HepG2 (cell line): ENCODE measurements around the gene KPNB1. TPM values are rescaled to one million over a fixed set of nuclear protein-coding genes. Genes with fewer than 3 reads are reported as not detected.

Source experiments
- AHDC1 ChIP-seq: sonication (generic); formaldehyde crosslinking; IDR thresholded peaks from 2 replicates; pipeline ENCODE4 v1.5.1; 2020; ENCODE audit warnings: mild to moderate bottlenecking, missing genetic modification reagents, borderline replicate concordance
- ARNT ChIP-seq: fragments of 450-650 bp; IDR thresholded peaks from 2 replicates; pipeline ENCODE4 v1.6.1; 2017
- BATF2 ChIP-seq: sonication (generic); formaldehyde crosslinking; IDR thresholded peaks from 2 replicates; pipeline ENCODE4 v1.8.0; 2022; ENCODE audit warnings: mild to moderate bottlenecking, missing genetic modification reagents, moderate library complexity
- DR1 ChIP-seq: sonication (generic); formaldehyde crosslinking; IDR thresholded peaks from 2 replicates; pipeline ENCODE4 v1.8.0; 2021; ENCODE audit warnings: mild to moderate bottlenecking, missing genetic modification reagents, inconsistent platforms
- HOXA9 ChIP-seq: sonication (generic); formaldehyde crosslinking; IDR thresholded peaks from 2 replicates; pipeline ENCODE4 v1.8.1; 2022; ENCODE audit warnings: missing genetic modification reagents, mild to moderate bottlenecking, moderate library complexity, borderline replicate concordance
- JUN ChIP-seq: sonication (generic); formaldehyde crosslinking; IDR thresholded peaks from 2 replicates; pipeline ENCODE4 v1.4.0; 2020; ENCODE audit warnings: mild to moderate bottlenecking, missing genetic modification reagents
- NBN ChIP-seq: fragments of 450-650 bp; conservative IDR thresholded peaks from 2 replicates; pipeline ENCODE4 v1.6.1; 2017
- NFATC3 ChIP-seq: sonication (generic); formaldehyde crosslinking; IDR thresholded peaks from 2 replicates; pipeline ENCODE4 v1.5.1; 2020; ENCODE audit warnings: mild to moderate bottlenecking, missing genetic modification reagents
- PRDM4 ChIP-seq: sonication (generic); formaldehyde crosslinking; IDR thresholded peaks from 2 replicates; pipeline ENCODE4 v1.9.0; 2021; ENCODE audit warnings: missing genetic modification reagents, borderline replicate concordance
- RAD51 ChIP-seq: fragments of 450-650 bp; IDR thresholded peaks from 2 replicates; pipeline ENCODE4 v1.6.1; 2016; ENCODE audit warnings: borderline replicate concordance
- RARA ChIP-seq: IDR thresholded peaks from 2 replicates; pipeline ENCODE4 v1.6.1; 2016; ENCODE audit warnings: missing genetic modification reagents, missing compliant biosample characterization
- STAT5B ChIP-seq: sonication (generic); formaldehyde crosslinking; IDR thresholded peaks from 2 replicates; pipeline ENCODE4 v1.4.0; 2020; ENCODE audit warnings: missing genetic modification reagents
- ZNF101 ChIP-seq: sonication (generic); formaldehyde crosslinking; IDR thresholded peaks from 2 replicates; pipeline ENCODE4 v1.4.0; 2020; ENCODE audit warnings: mild to moderate bottlenecking, low read depth, missing genetic modification reagents, borderline replicate concordance
- ZNF143 ChIP-seq: sonication (generic); formaldehyde crosslinking; IDR thresholded peaks from 2 replicates; pipeline ENCODE4 v1.4.0; 2020; ENCODE audit warnings: missing genetic modification reagents
- ZNF432 ChIP-seq: sonication (generic); formaldehyde crosslinking; IDR thresholded peaks from 2 replicates; pipeline ENCODE4 v1.5.0; 2020; ENCODE audit warnings: missing genetic modification reagents, mild to moderate bottlenecking, borderline replicate concordance
- ZNF513 ChIP-seq: sonication (generic); formaldehyde crosslinking; conservative IDR thresholded peaks from 2 replicates; pipeline ENCODE4 v1.5.0; 2020; ENCODE audit warnings: missing genetic modification reagents
- ZNF629 ChIP-seq: sonication (generic); formaldehyde crosslinking; conservative IDR thresholded peaks from 2 replicates; pipeline ENCODE4 v1.5.0; 2020; ENCODE audit warnings: missing genetic modification reagents
- ZNF670 ChIP-seq: sonication (generic); formaldehyde crosslinking; IDR thresholded peaks from 2 replicates; pipeline ENCODE4 v1.8.0; 2022; ENCODE audit warnings: mild to moderate bottlenecking, missing genetic modification reagents, borderline replicate concordance
- polyA plus RNA-seq, 8 experiments: library from polyadenylated mRNA; depleted of rRNA in 3 of 8; stranded (reverse) in 7 of 8; unstranded in 1 of 8; fragments of >200 nt; fragmentation: Illumina TruSeq in 4 of 8; extraction: Trizol in 4 of 8; gene quantifications; 2 replicates each; pipeline versions ENCODE4 v1.2.1 to v1.2.3, GENCODE V29; 2011 to 2016; ENCODE audit warnings: low read depth in 4 of 8, missing spikeins in 1 of 8, mixed read lengths in 1 of 8; ENCODE audit not compliant: insufficient read depth in 1 of 8
- total RNA-seq, 5 experiments: library from RNA; depleted of rRNA; stranded (reverse); fragments of >200 nt; fragmentation: Illumina TruSeq; extraction: Trizol; gene quantifications; 2 replicates each; pipeline ENCODE4 v1.2.3, GENCODE V29; 2016; ENCODE audit warnings: low read depth in 1 of 5

KPNB1 gene
- total and polyA plus RNA-seq, 2 of the 13 experiments (the other 11 are each of a cell fraction or from before 2014, with no cell fraction given): 164 to 424 TPM

- no peak for TF ChIP-seq PRDM4 (CRISPR knock-in tag)
- TF ChIP-seq ZNF513 (CRISPR knock-in tag): no peak
- TF ChIP-seq ZNF101: peak; percentile 91; the same call in 1 of the 2 replicates
- 0 out of 2 replicates have a peak, but pooled peaks have one; percentile 36 for TF ChIP-seq NFATC3
- TF ChIP-seq BATF2: peak; percentile 92; the same call in 1 of the 2 replicates
- peak; percentile 92 for TF ChIP-seq DR1
- TF ChIP-seq AHDC1: peak; percentile 79; the same call in 1 of the 2 replicates
- TF ChIP-seq ZNF143 (CRISPR knock-in tag): peak; percentile 88
- no peak for TF ChIP-seq ARNT
- TF ChIP-seq STAT5B (CRISPR knock-in tag): peak; percentile 88; the same call in 1 of the 2 replicates
- no peak for TF ChIP-seq NBN
- peak; percentile 39; the same call in 1 of the 2 replicates for TF ChIP-seq ZNF629 (CRISPR knock-in tag)
- TF ChIP-seq HOXA9 (CRISPR knock-in tag): peak; percentile 93
- peak; percentile 93; the same call in 1 of the 2 replicates for TF ChIP-seq ZNF670
- peak; percentile 79 for TF ChIP-seq JUN (CRISPR knock-in tag)
- TF ChIP-seq RARA (CRISPR knock-in tag): peak; percentile 66
- TF ChIP-seq RAD51: no peak
- TF ChIP-seq ZNF432 (CRISPR knock-in tag): no peak
Measured at GRCh38 chr17:47649153-47649971, at the start of gene KPNB1 (continued).
